Nephron (organoid): Measurements from ENCODE around the gene NHS.
A peak's percentile ranks its signal among the peaks of the same experiment; 100 is the strongest.

Source experiments
- H3K27ac Mint-ChIP-seq, 3 experiments: 2 replicates each; pipeline ENCODE4 v1.8.0; 2020; ENCODE audit warnings: mixed read lengths in 3 of 3, mild to moderate bottlenecking in 2 of 3, moderate library complexity in 1 of 3
- H3K27me3 Mint-ChIP-seq: 2 replicates; pipeline ENCODE4 v1.8.0; 2021; ENCODE audit warnings: low read depth, mild to moderate bottlenecking, moderate library complexity, mixed read lengths
- H3K36me3 Mint-ChIP-seq: 2 replicates; pipeline ENCODE4 v1.8.0; 2020; ENCODE audit warnings: low read depth, mixed read lengths
- H3K4me1 Mint-ChIP-seq: 2 replicates; pipeline ENCODE4 v1.8.0; 2020; ENCODE audit warnings: mixed read lengths
- H3K4me3 Mint-ChIP-seq, 3 experiments: 2 replicates each; pipeline ENCODE4 v1.8.0; 2020; ENCODE audit warnings: mild to moderate bottlenecking in 3 of 3, mixed read lengths in 3 of 3, moderate library complexity in 2 of 3
- H3K9me3 Mint-ChIP-seq: 2 replicates; pipeline ENCODE4 v1.8.0; 2020; ENCODE audit warnings: mixed read lengths
- TF ChIP-seq, protein P1 (sequence below), 3 experiments: fragments of 200-600 bp; sonication (generic); IDR thresholded peaks; one replicate each; pipeline ENCODE4 v1.5.0; 2021; ENCODE audit warnings: antibody characterized with exemption in 3 of 3; ENCODE audit not compliant: unreplicated experiment in 3 of 3

Gene NHS

DNA sequence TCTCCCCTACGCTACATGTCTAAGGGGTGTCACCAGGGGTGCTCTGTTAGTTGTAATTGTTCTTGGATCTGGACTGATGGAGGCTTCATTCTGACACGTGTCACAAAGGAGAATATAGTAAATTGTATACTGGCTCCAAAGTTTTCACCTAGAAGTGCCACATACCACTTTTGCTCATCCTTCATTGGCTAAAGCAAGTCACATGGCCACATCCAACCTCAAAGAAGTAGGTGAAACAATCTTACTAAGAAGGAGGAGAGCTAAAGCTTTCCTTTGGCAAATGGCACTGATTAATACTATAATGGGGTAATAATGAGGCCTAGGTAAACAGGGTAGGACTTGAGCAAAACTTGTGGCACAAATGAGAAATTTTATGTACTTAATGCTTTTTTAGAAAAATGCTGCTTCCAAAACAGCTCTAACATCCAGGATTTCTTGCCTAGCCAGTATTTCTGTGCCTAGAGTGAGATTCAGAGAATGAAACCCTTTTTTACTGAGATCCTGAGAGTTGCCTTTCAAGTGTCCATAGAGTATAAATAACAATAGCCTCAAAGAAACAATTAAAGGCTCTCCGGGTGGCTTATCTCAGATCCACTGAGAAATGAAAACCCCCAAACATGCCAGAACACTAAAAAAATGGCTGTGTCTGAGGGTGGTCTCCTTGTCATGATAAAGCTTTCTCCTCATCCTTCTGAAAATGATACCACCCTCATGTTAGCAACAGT is 34.7 kb downstream of the NHS start:
- Mint-ChIP-seq H3K36me3 (peaks cover 4% of the 10 kb centered on the region), H3K4me1 (peaks cover 50% of the 10 kb centered on the region), H3K27me3 (peaks cover 4% of the 10 kb centered on the region), H3K4me3 (no peak overlapping the region), H3K9me3 (peaks cover 2% of the 10 kb centered on the region), H3K27ac (peak overlapping the region; percentile 15 to 26 (median 24))
- TF ChIP-seq, protein P1, sequence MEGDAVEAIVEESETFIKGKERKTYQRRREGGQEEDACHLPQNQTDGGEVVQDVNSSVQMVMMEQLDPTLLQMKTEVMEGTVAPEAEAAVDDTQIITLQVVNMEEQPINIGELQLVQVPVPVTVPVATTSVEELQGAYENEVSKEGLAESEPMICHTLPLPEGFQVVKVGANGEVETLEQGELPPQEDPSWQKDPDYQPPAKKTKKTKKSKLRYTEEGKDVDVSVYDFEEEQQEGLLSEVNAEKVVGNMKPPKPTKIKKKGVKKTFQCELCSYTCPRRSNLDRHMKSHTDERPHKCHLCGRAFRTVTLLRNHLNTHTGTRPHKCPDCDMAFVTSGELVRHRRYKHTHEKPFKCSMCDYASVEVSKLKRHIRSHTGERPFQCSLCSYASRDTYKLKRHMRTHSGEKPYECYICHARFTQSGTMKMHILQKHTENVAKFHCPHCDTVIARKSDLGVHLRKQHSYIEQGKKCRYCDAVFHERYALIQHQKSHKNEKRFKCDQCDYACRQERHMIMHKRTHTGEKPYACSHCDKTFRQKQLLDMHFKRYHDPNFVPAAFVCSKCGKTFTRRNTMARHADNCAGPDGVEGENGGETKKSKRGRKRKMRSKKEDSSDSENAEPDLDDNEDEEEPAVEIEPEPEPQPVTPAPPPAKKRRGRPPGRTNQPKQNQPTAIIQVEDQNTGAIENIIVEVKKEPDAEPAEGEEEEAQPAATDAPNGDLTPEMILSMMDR (IDR thresholded peaks at IDR 0.05; ENCODE audit: unreplicated experiment in 3 of 3) = no peak

DNA sequence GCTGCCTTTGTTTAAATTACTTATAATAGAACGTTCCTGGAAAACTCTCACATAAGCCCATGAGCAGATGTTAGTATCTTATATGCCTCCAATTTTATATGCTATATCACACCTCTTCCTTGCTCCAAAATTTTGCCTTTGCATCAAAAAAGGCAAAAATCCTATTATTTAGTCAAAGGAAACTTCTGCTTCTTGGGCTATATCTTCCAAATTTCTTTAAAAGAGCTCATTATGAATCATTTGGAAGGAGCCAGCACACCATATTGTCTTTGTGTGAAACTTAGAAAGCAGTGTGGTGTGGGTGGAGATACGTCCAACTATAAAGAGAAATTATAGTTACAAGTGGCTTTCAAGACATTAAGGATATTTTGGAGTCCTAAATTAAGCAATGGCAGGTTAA is 35.7 kb downstream of the NHS start:
- no peak overlapping the region for H3K4me3 Mint-ChIP-seq
- peak overlapping the region; percentile 24 to 51 (median 39) for H3K27ac Mint-ChIP-seq
- no peaks in the 10 kb centered on the region for H3K36me3 Mint-ChIP-seq
- TF ChIP-seq, protein P1 (IDR thresholded peaks at IDR 0.05; ENCODE audit: unreplicated experiment in 3 of 3) = no peak
- peaks cover 4% of the 10 kb centered on the region for H3K27me3 Mint-ChIP-seq
- H3K9me3 Mint-ChIP-seq = no peaks in the 10 kb centered on the region
- peaks cover 59% of the 10 kb centered on the region for H3K4me1 Mint-ChIP-seq

DNA sequence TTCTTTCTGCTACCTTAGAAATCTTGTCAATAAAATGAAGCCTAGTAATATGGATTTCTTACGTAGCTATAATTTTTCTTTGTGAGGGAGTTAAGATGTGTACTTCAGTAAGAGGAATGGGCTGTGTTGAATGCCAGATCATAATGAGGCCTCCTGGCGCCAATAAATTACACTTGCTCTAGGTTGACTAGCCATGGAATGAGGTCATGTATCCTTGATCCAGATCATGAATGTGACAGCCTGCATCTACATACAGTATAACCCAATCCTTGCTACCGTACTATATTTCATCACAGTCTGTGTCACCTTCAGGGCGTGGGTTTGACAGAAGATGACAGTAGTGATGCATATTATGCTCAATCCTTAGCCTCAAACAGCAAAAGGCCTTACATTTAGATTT is 36.2 kb downstream of the NHS start:
- no peak overlapping the region for H3K4me3 Mint-ChIP-seq
- TF ChIP-seq, protein P1 (IDR thresholded peaks at IDR 0.05; ENCODE audit: unreplicated experiment in 3 of 3) = no peak
- H3K27ac Mint-ChIP-seq = peak overlapping the region; percentile 24 to 51 (median 39)
- peaks cover 4% of the 10 kb centered on the region for H3K27me3 Mint-ChIP-seq
- H3K36me3 Mint-ChIP-seq = no peaks in the 10 kb centered on the region
- H3K4me1 Mint-ChIP-seq = peaks cover 64% of the 10 kb centered on the region
- no peaks in the 10 kb centered on the region for H3K9me3 Mint-ChIP-seq

DNA sequence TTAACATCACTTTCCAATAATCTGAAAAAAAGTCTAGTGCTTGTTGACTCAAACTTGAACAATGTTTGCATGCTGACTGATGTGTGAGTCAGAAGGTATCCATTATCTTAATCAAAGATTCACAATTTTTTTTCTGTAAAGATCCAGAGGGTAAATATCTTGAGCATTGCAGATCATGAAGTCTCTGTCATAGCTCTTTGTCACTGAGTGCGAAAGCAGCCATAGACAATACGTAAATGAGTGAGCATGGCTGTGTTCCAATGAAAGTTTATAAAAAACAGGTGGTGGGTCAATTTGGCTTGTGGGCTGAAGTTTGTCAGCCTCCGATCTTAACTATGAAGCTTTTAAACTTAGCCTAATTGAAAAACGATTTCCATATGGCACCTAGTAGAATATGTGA is 37.7 kb downstream of the NHS start:
- no peaks in the 10 kb centered on the region for H3K36me3 Mint-ChIP-seq
- H3K27me3 Mint-ChIP-seq = no peaks in the 10 kb centered on the region
- H3K4me3 Mint-ChIP-seq = no peak overlapping the region
- no peak overlapping the region for H3K27ac Mint-ChIP-seq
- H3K9me3 Mint-ChIP-seq = no peaks in the 10 kb centered on the region
- peaks cover 65% of the 10 kb centered on the region for H3K4me1 Mint-ChIP-seq
- TF ChIP-seq, protein P1 (IDR thresholded peaks at IDR 0.05; ENCODE audit: unreplicated experiment in 3 of 3) = no peak

DNA sequence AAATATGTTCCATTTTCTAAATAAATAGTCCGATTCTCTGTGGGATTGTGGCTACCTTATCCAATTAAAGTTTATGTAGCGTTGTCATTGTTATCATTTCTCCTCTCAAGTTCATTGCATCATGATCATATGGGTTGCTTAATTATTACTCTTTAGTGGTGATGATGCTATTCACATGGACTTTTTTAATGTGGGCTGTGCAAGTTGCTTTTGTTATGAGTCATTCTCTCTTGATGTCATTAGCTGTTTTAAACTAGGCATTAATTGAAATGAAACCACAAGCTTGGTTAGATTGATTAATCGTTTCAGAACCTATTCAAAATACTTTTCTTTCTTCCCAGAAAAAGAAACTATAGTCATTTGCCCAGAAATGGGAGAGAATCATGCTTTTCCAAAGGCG is 38.2 kb downstream of the NHS start:
- H3K4me1 Mint-ChIP-seq = peaks cover 65% of the 10 kb centered on the region
- H3K4me3 Mint-ChIP-seq = no peak overlapping the region
- no peaks in the 10 kb centered on the region for H3K27me3 Mint-ChIP-seq
- no peaks in the 10 kb centered on the region for H3K36me3 Mint-ChIP-seq
- no peaks in the 10 kb centered on the region for H3K9me3 Mint-ChIP-seq
- TF ChIP-seq, protein P1 (IDR thresholded peaks at IDR 0.05; ENCODE audit: unreplicated experiment in 3 of 3) = no peak
- H3K27ac Mint-ChIP-seq = no peak overlapping the region
